K562 (cell line): ENCODE measurements around the gene HADH. TPM values are rescaled to one million over a fixed set of nuclear protein-coding genes. Genes with fewer than 3 reads are reported as not detected.

Experiments
- ATAC-seq: fragments of 200-7000 bp; cut with Tn5 transposase; 3 replicates; pipeline ENCODE4 v1.9.1; 2020; ENCODE audit warnings: moderate library complexity
- BruUV-seq: library from RNA; stranded (reverse); fragments of 400-500 nt; replicated peaks from 2 replicates; lab custom pipeline; 2021; lab: Mats Ljungman, UMichigan
- CTCF ChIA-PET: fragments of 300-600 bp; formaldehyde crosslinking; extraction: SDS; loops from one replicate; lab custom pipeline; 2021; ENCODE audit warnings: low intra/inter-chr PET ratio; lab: Yijun Ruan, JAX
- POLR2A ChIA-PET: fragments of 300-600, 350-650 bp; sonication (Branson Sonifier 250); formaldehyde crosslinking; extraction: SDS; loops from one replicate; lab custom pipeline; 2021; ENCODE audit warnings: antibody characterized with exemption, inconsistent platforms; lab: Yijun Ruan, JAX
- DNase-seq, 4 experiments: peaks; one replicate each; pipeline versions ENCODE4 v3.0.0 to v3.0.0-alpha.2; 2011 to 2018; ENCODE audit warnings: low spot score in 3 of 4, mixed read lengths in 3 of 4; ENCODE audit errors: extremely low read depth in 1 of 4
- FAIRE-seq: peaks from 2 replicates; lab custom pipeline; 2011; peaks lifted over from hg19 to GRCh38; lab: Jason Lieb, UNC
- H2AFZ ChIP-seq: 2 replicates; pipeline ENCODE4 v1.6.0; 2011; ENCODE audit warnings: low read depth, low read length, control low read depth, inconsistent platforms
- H3K27ac ChIP-seq: fragments of 200-600 bp; 3 replicates; pipeline ENCODE4 v1.8.0; 2011; ENCODE audit warnings: low read depth, mild to moderate bottlenecking, control low read depth, inconsistent platforms, low read length, moderate library complexity, mixed read lengths; ENCODE audit errors: extremely low read depth
- H3K27me3 ChIP-seq, 2 experiments: fragments of 300-600 bp in 1 of 2; 2 replicates in 1 of 2; 3 replicates in 1 of 2; pipeline versions ENCODE4 v1.6.0 to v1.8.0; 2011; ENCODE audit warnings: inconsistent platforms in 2 of 2, low read length in 2 of 2, mild to moderate bottlenecking in 1 of 2, mixed read lengths in 1 of 2, moderate library complexity in 1 of 2; ENCODE audit not compliant: control insufficient read depth in 2 of 2, insufficient read depth in 2 of 2
- H3K36me3 ChIP-seq: fragments of 300-600 bp; 3 replicates; pipeline ENCODE4 v1.8.0; 2011; ENCODE audit warnings: mild to moderate bottlenecking, low read length, inconsistent platforms; ENCODE audit not compliant: control insufficient read depth, insufficient read depth
- H3K4me1 ChIP-seq, 2 experiments: fragments of 200-600 bp in 1 of 2; replicated peaks in 1 of 2; 2 replicates in 1 of 2; 3 replicates in 1 of 2; pipeline versions ENCODE4 v1.5.1 to v1.8.0; 2011; ENCODE audit warnings: inconsistent platforms in 2 of 2, low read length in 2 of 2, mild to moderate bottlenecking in 1 of 2, mixed read lengths in 1 of 2, moderate library complexity in 1 of 2; ENCODE audit not compliant: control insufficient read depth in 2 of 2, insufficient read depth in 2 of 2
- H3K4me2 ChIP-seq: 2 replicates; pipeline ENCODE4 v1.6.1; 2011; ENCODE audit warnings: low read length, control low read depth, inconsistent platforms, mixed read lengths; ENCODE audit not compliant: insufficient read depth
- H3K4me3 ChIP-seq: fragments of 200-600 bp; sonication (generic), shearing (Covaris generic); 2 replicates; pipeline ENCODE4 v1.5.1; 2016; ENCODE audit warnings: control low read depth, inconsistent platforms
- H3K79me2 ChIP-seq: fragments of 200-600 bp; 3 replicates; pipeline ENCODE4 v1.8.0; 2011; ENCODE audit warnings: low read length, inconsistent platforms; ENCODE audit not compliant: control insufficient read depth, insufficient read depth
- H3K9ac ChIP-seq, 2 experiments: 2 replicates each; pipeline versions ENCODE4 v1.6.0 to v1.6.1; 2011; ENCODE audit warnings: low read depth in 2 of 2, low read length in 2 of 2, control low read depth in 1 of 2, inconsistent platforms in 1 of 2, mild to moderate bottlenecking in 1 of 2, mixed read lengths in 1 of 2; ENCODE audit not compliant: insufficient read depth in 1 of 2
- H3K9me1 ChIP-seq: one replicate; pipeline ENCODE4 v1.6.0; 2011; ENCODE audit warnings: inconsistent platforms, mild to moderate bottlenecking, low read length, moderate library complexity; ENCODE audit not compliant: control insufficient read depth, insufficient read depth
- H3K9me3 ChIP-seq: replicated peaks from 2 replicates; pipeline ENCODE4 v1.5.1; 2011; ENCODE audit warnings: low read depth, low read length, inconsistent platforms; ENCODE audit not compliant: control insufficient read depth, insufficient read depth
- H4K20me1 ChIP-seq: replicated peaks from 2 replicates; pipeline ENCODE4 v1.6.1; 2011; ENCODE audit warnings: low read length, inconsistent platforms, mixed read lengths; ENCODE audit not compliant: control insufficient read depth, insufficient read depth
- ARID3A ChIP-seq: IDR thresholded peaks from 2 replicates; pipeline ENCODE4 v1.6.1; 2012; ENCODE audit warnings: low read depth, low read length, improper control_type of control experiment, borderline replicate concordance
- CAMTA2 ChIP-seq: fragments of 250-450 bp; sonication (Bioruptor Pico); conservative IDR thresholded peaks from 2 replicates; pipeline ENCODE4 v1.5.1; 2022
- CREB1 ChIP-seq, 2 experiments: sonication (generic) in 1 of 2; formaldehyde crosslinking in 1 of 2; IDR thresholded peaks; 2 replicates each; pipeline versions ENCODE4 v1.6.1 to v1.8.0; 2012 to 2022; ENCODE audit warnings: inconsistent platforms in 1 of 2, mild to moderate bottlenecking in 1 of 2, missing genetic modification reagents in 1 of 2, moderate library complexity in 1 of 2
- MTA3 ChIP-seq: fragments of 450-650 bp; formaldehyde crosslinking; IDR thresholded peaks from 2 replicates; pipeline ENCODE4 v1.6.1; 2017; ENCODE audit warnings: mild to moderate bottlenecking, borderline replicate concordance
- SAFB2 ChIP-seq: fragments of 200-400 bp; formaldehyde crosslinking; IDR thresholded peaks from 2 replicates; pipeline ENCODE4 v1.6.1; 2018; ENCODE audit warnings: borderline replicate concordance, low read length, low read depth, moderate library complexity; ENCODE audit not compliant: severe bottlenecking
- WGBS: fragments of 100-300 bp; shearing (Covaris generic); methylation state at CpG from one replicate; pipeline ENCODE4 v1.1.6; 2016; ENCODE audit warnings: low coverage, mixed read lengths; ENCODE audit not compliant: insufficient coverage; ENCODE audit errors: missing lambda C conversion rate; 5-methylcytosine and 5-hydroxymethylcytosine counted together
- in situ Hi-C: fragments of 300-500 bp; cut with MboI; formaldehyde crosslinking; loops from 4 replicates; pipeline ENCODE4 v1.15.0; 2018; ENCODE audit warnings: inconsistent platforms, mixed read lengths
- intact Hi-C: fragments of 100-400 bp; cut with micrococcal nuclease; formaldehyde crosslinking; loops from 2 replicates; pipeline ENCODE4 v1.14.2; 2022
- polyA plus RNA-seq, 8 experiments: library from polyadenylated mRNA; depleted of rRNA in 4 of 8; stranded (reverse) in 5 of 8; unstranded in 3 of 8; fragments of >200 nt; fragmentation: Nextera tagmentation in 2 of 8; fragmentation: Illumina TruSeq in 1 of 8; extraction: Ambion mirVana in 2 of 8; extraction: Trizol in 1 of 8; gene quantifications; 2 replicates each; pipeline versions ENCODE4 v1.2.1 to v1.2.3, GENCODE V29; 2011 to 2014; ENCODE audit warnings: inconsistent platforms in 1 of 8, missing spikeins in 1 of 8
- total RNA-seq, 7 experiments: library from RNA; depleted of rRNA in 6 of 7; stranded (reverse); fragments of >200 nt in 6 of 7; fragmentation: Illumina TruSeq in 2 of 7; extraction: Trizol in 2 of 7; gene quantifications; 2 replicates each; pipeline versions ENCODE4 v1.2.1 to v1.2.3, GENCODE V29; 2011 to 2021; ENCODE audit warnings: low replicate concordance in 1 of 7

The HADH gene
- total and polyA plus RNA-seq, 9 of the 15 experiments (the other 6 are each of a cell fraction or from before 2014, with no cell fraction given), result 9.4 to 73.3 (median 32.8) TPM

GRCh38 chr4:108033348-108033747, 43.7 kb downstream of the HADH start (continued):
- no peak for TF ChIP-seq MTA3
- no peak for TF ChIP-seq CAMTA2

GRCh38 chr4:108034565-108034964, 44.9 kb downstream of the HADH start:
- H3K27me3 ChIP-seq, result no peaks in the 10 kb centered on the region
- H3K27ac ChIP-seq, result no peak overlapping the region
- POLR2A ChIA-PET, result interaction anchor here (0.7 to 1.3 kb wide), 3 partner anchors 12 to 482 kb away, joined by 3 to 5 read pairs (median 3); no protein-coding TSS in a partner anchor
- H3K4me1 ChIP-seq, result no peaks in the 10 kb centered on the region
- H3K4me3 ChIP-seq, result no peak overlapping the region
- DNase-seq (no peak), FAIRE-seq (no peak), ATAC-seq (no peak)
- intact Hi-C loops, result loop anchor here (5.0 to 10.0 kb wide), 3 partner anchors 478 to 1370 kb away; no protein-coding TSS in a partner anchor
- 71% methylated on average over 7 of the region's 7 CpGs for whole genome bisulfite sequencing
- peaks cover 18% of the 10 kb centered on the region; the same call in 2 of the 3 replicates for H3K36me3 ChIP-seq
- no peaks in the 10 kb centered on the region for H4K20me1 ChIP-seq
- no peak overlapping the region for H3K9ac ChIP-seq
- no peak overlapping the region for H2AFZ ChIP-seq
- no peak overlapping the region for H3K4me2 ChIP-seq
- no TSS peak for BruUV-seq
- no peak for TF ChIP-seq SAFB2
- CTCF ChIA-PET, result no interaction called here
- no peaks in the 10 kb centered on the region for H3K9me1 ChIP-seq
- in situ Hi-C loops, result no loop called here
- H3K9me3 ChIP-seq, result no peaks in the 10 kb centered on the region
- no peaks in the 10 kb centered on the region for H3K79me2 ChIP-seq

- H4K20me1 ChIP-seq, result no peaks in the 10 kb centered on the region
- no peaks in the 10 kb centered on the region for H3K27me3 ChIP-seq
- WGBS, result 81% methylated on average over 6 of the region's 6 CpGs
- no peak for TF ChIP-seq ARID3A
- no peak for TF ChIP-seq CREB1 (IDR thresholded peaks at IDR 0.05)
- TF ChIP-seq CREB1 (CRISPR knock-in tag; IDR thresholded peaks at IDR 0.05), result no peak
- in situ Hi-C loops (no loop called here), intact Hi-C loops (loop anchor here (10.0 kb wide), 1 partner anchor 1369 kb away; no protein-coding TSS in a partner anchor)
- FAIRE-seq (no peak), DNase-seq (no peak), ATAC-seq (no peak)
- H3K9me3 ChIP-seq, result no peaks in the 10 kb centered on the region
- H3K36me3 ChIP-seq, result peaks cover 15% of the 10 kb centered on the region; the same call in 2 of the 3 replicates
- H3K79me2 ChIP-seq, result no peaks in the 10 kb centered on the region
- H3K9me1 ChIP-seq, result no peaks in the 10 kb centered on the region
- no peak overlapping the region for H3K27ac ChIP-seq
- ChIA-PET CTCF (no interaction called here), POLR2A (interaction anchor here (1.3 to 1.5 kb wide), 2 partner anchors 10 to 11 kb away, joined by 3 read pairs; no protein-coding TSS in a partner anchor)
- no TSS peak for BruUV-seq
- no peaks in the 10 kb centered on the region for H3K4me1 ChIP-seq
- H3K4me3 ChIP-seq, result no peak overlapping the region
- H3K4me2 ChIP-seq, result no peak overlapping the region
- no peak overlapping the region for H2AFZ ChIP-seq
- H3K9ac ChIP-seq, result no peak overlapping the region
Observed at GRCh38 chr4:108035691-108036090, 46.0 kb downstream of the HADH start.
